ENCODE data around the gene PLAAT3. TPM values are rescaled to one million over a fixed set of nuclear protein-coding genes. Genes with fewer than 3 reads are reported as not detected.
A peak's percentile ranks its signal among the peaks of the same experiment; 100 is the strongest.

PLAAT3 gene
- total and polyA plus RNA-seq, 2 of the 8 experiments (the other 6 are each of a cell fraction or from before 2014, with no cell fraction given), result 109 to 190 TPM

DNA sequence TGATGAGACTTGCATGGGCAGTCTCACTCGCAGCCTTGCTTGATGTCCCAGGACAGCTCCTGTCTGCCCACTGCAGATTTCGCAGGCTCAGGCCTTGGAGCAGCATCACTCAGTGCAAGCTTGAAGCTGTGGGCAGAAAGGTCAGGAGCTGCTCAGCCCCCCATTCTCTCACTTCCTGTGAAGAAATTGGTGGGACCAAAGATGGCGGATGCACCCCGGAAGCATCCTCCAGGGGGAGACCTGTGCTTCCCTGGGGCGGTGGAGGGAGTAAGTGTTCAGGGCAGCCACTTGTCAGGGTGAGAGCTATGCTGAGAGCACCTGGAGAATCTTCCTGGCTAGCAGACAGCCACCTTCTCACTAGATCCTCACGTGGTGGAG, 62.4 kb downstream of the PLAAT3 start:
- ChIA-PET CTCF (ENCODE audit: partially characterized antibody) (interaction anchor here (0.6 to 1.2 kb wide), 4 partner anchors 9 to 233 kb away, joined by 3 to 4 read pairs (median 4); no protein-coding TSS in a partner anchor), POLR2A (ENCODE audit: partially characterized antibody) (interaction anchor here (3.5 kb wide), 1 partner anchor 10 kb away, joined by 12 read pairs; the partner anchor contains the start of gene PLAAT2)
- Histone ChIP-seq H2BK12ac (ENCODE audit: low read depth, low read length) (0 out of 2 replicates have a peak overlapping the region, but pooled peaks have one; percentile 87), H2AK5ac (ENCODE audit: low read depth, low read length) (peak overlapping the region; percentile 95; the same call in 1 of the 2 replicates), H3K4ac (replicated peaks; ENCODE audit: insufficient read length, low read depth, low read length) (peak overlapping the region; percentile 70), H4K8ac (ENCODE audit: extremely low read depth, insufficient read depth, low read length) (no peak overlapping the region; the same call in 1 of the 2 replicates), H3K14ac (ENCODE audit: insufficient read length) (no peak overlapping the region), H2BK120ac (replicated peaks; ENCODE audit: low read depth, low read length) (peak overlapping the region; percentile 48), H3K4me2 (ENCODE audit: insufficient read depth in 1 of 2, low read depth in 2 of 2, low read length in 2 of 2) (no peak overlapping the region), H3K56ac (replicated peaks; ENCODE audit: insufficient read length, low read depth, low read length) (no peak overlapping the region), H2BK15ac (ENCODE audit: low read length) (peak overlapping the region; percentile 95; the same call in 1 of the 2 replicates), H4K20me1 (replicated peaks in 1 of 2; ENCODE audit: control insufficient read depth in 1 of 2, insufficient read depth in 2 of 2, low read length in 2 of 2) (no peaks in the 10 kb centered on the region), H2BK5ac (ENCODE audit: low read depth, low read length) (no peak overlapping the region; the same call in 1 of the 2 replicates), H3K79me2 (ENCODE audit: control insufficient read depth in 1 of 2, insufficient read depth in 2 of 2, low read length in 2 of 2) (no peaks in the 10 kb centered on the region), H3K36me3 (ENCODE audit: control insufficient read depth in 2 of 4, insufficient read depth in 4 of 4, low read length in 3 of 4) (no peaks in the 10 kb centered on the region), H3K27ac (ENCODE audit: low read depth, low read length) (no peak overlapping the region), H3K4me1 (replicated peaks in 1 of 4; ENCODE audit: control insufficient read depth in 3 of 4, insufficient read depth in 4 of 4, low read length in 3 of 4) (peaks cover 0 to 6% (median 2%) of the 10 kb centered on the region in 4 experiments; a peak in 2 of 7 replicates), H3K9ac (replicated peaks in 1 of 4; ENCODE audit: extremely low read depth in 1 of 4, low read depth in 3 of 4, low read length in 3 of 4) (no peak overlapping the region), H2BK20ac (ENCODE audit: low read length) (no peak overlapping the region), H4K91ac (replicated peaks; ENCODE audit: insufficient read length, low read length) (peak overlapping the region; percentile 83), H3K9me3 (ENCODE audit: insufficient read depth in 2 of 2, low read depth in 1 of 2, low read length in 1 of 2) (no peaks in the 10 kb centered on the region; a peak in 1 of 4 replicates), H3K79me1 (ENCODE audit: low read depth, low read length) (no peaks in the 10 kb centered on the region), H3K4me3 (ENCODE audit: extremely low read depth in 1 of 4, insufficient read depth in 2 of 4, low read depth in 3 of 4, low read length in 4 of 4) (no peak overlapping the region), H4K5ac (ENCODE audit: insufficient read length, low read depth, low read length) (no peak overlapping the region), H3K18ac (ENCODE audit: extremely low read depth, low read length) (peak overlapping the region; percentile 90; the same call in 1 of the 2 replicates), H3K23ac (ENCODE audit: insufficient read length) (no peak overlapping the region), H3K27me3 (replicated peaks in 1 of 4; ENCODE audit: control insufficient read depth in 3 of 4, extremely low read depth in 1 of 4, insufficient read depth in 3 of 4, low read length in 3 of 4) (no peaks in the 10 kb centered on the region), H3K23me2 (ENCODE audit: low read depth, low read length) (no peaks in the 10 kb centered on the region), H2AFZ (ENCODE audit: low read length) (no peak overlapping the region)
- FAIRE-seq (no peak), DNase-seq (ENCODE audit: low read depth in 1 of 2, low spot score in 2 of 2) (no peak)
- 88% methylated on average over 6 of the region's 6 CpGs; no CpG with 5 or more reads in 1 of the 2 experiments for WGBS, 2 experiments (ENCODE audit: extremely low coverage in 1 of 2, insufficient coverage in 1 of 2, insufficient read length in 1 of 2, insufficient replicate concordance in 2 of 2, low coverage in 1 of 2, low lambda C conversion rate in 2 of 2, missing lambda C conversion rate in 1 of 2)
- no peak for TF ChIP-seq CBX8 (IDR thresholded peaks at IDR 0.05; ENCODE audit: borderline replicate concordance, low read depth, low read length)
- TF ChIP-seq RFX5 (IDR thresholded peaks at IDR 0.05; ENCODE audit: borderline replicate concordance, low read depth, low read length), result no peak
- 0 out of 4 replicates have a peak, but pooled peaks of 1 of the 2 experiments have one; percentile 3 for TF ChIP-seq RAD21 (IDR thresholded peaks at IDR 0.05 in 1 of 2, conservative IDR thresholded peaks at IDR 0.05 in 1 of 2; ENCODE audit: low read depth in 2 of 2, low read length in 2 of 2)
- no peak for TF ChIP-seq BCL11A (IDR thresholded peaks at IDR 0.05; ENCODE audit: low read depth in 2 of 2, low read length in 2 of 2)
- TF ChIP-seq RNF2 (IDR thresholded peaks at IDR 0.05; ENCODE audit: borderline replicate concordance, low read depth, low read length, missing control alignments, poor library complexity, severe bottlenecking), result no peak
- no peak for TF ChIP-seq RXRA (IDR thresholded peaks at IDR 0.05; ENCODE audit: insufficient read depth, low read depth, low read length)
- TF ChIP-seq POLR2A (IDR thresholded peaks at IDR 0.05; ENCODE audit: control extremely low read depth in 1 of 2, low read depth in 2 of 2, low read length in 2 of 2), result no peak
- no peak for TF ChIP-seq NANOG (IDR thresholded peaks at IDR 0.05; ENCODE audit: insufficient read depth, low read depth, low read length, poor library complexity, severe bottlenecking)
- peak in 1 of 3 experiments; percentile 3; a peak in 1 of 4 replicates for TF ChIP-seq CTCF (IDR thresholded peaks at IDR 0.05; ENCODE audit: control extremely low read depth in 1 of 3, insufficient read depth in 1 of 3, low read depth in 1 of 3, low read length in 3 of 3)
- no peak for TF ChIP-seq SP4 (IDR thresholded peaks at IDR 0.05; ENCODE audit: low read length)
